Sigmoid colon (tissue), 7 donors: ENCODE results near the gene SSBP1. TPM values are rescaled to one million over a fixed set of nuclear protein-coding genes. Genes with fewer than 3 reads are reported as not detected.
"Not testable (repeated sequence)": the region's sequence is repeated elsewhere in the genome, so short reads cannot be mapped to it uniquely, and the experiment has no call there.

Source experiments
- DNase-seq: peaks from one replicate; pipeline ENCODE4 v3.0.0-alpha.2; 2019
- H3K27ac ChIP-seq, 4 donors: fragments of 200-600 bp; sonication (generic); one replicate each; pipeline ENCODE4 v1.5.1; 2016 to 2019; ENCODE audit warnings: mild to moderate bottlenecking in 1 of 4
- H3K27me3 ChIP-seq, 3 donors: fragments of 200-600 bp; sonication (generic); one replicate each; pipeline ENCODE4 v1.5.1; 2019; ENCODE audit warnings: mild to moderate bottlenecking in 1 of 3
- H3K36me3 ChIP-seq, 4 donors: fragments of 200-600 bp; sonication (generic); one replicate each; pipeline ENCODE4 v1.5.1; 2016 to 2019
- H3K4me1 ChIP-seq, 4 donors: fragments of 200-600 bp; sonication (generic); one replicate each; pipeline ENCODE4 v1.5.1; 2017 to 2019
- H3K4me3 ChIP-seq, 4 donors: fragments of 200-600 bp; sonication (generic); one replicate each; pipeline ENCODE4 v1.5.1; 2017 to 2019; ENCODE audit warnings: mild to moderate bottlenecking in 2 of 4, moderate library complexity in 1 of 4
- H3K9me3 ChIP-seq, 4 donors: fragments of 200-600 bp in 3 of 4; sonication (generic) in 3 of 4; one replicate each; pipeline versions ENCODE4 v1.5.1 to v1.6.1; 2013 to 2019
- EP300 ChIP-seq, 4 donors: sonication (generic); formaldehyde crosslinking; IDR thresholded peaks; one replicate each; pipeline ENCODE4 v1.6.1; 2017; ENCODE audit warnings: antibody characterized with exemption in 4 of 4
- POLR2A ChIP-seq, 2 donors: fragments of 450-650 bp; IDR thresholded peaks; one replicate each; pipeline ENCODE4 v1.6.1; 2016; ENCODE audit warnings: antibody characterized with exemption in 2 of 2, mild to moderate bottlenecking in 2 of 2, moderate library complexity in 2 of 2
- POLR2AphosphoS5 ChIP-seq, 4 donors: sonication (generic); formaldehyde crosslinking; IDR thresholded peaks; one replicate each; pipeline ENCODE4 v1.6.1; 2017; ENCODE audit warnings: antibody characterized with exemption in 4 of 4
- WGBS, 2 donors: extraction: QIAGEN DNeasy Blood & Tissue Kit; methylation state at CpG; one replicate each; pipeline ENCODE4 v1.1.7; 2013; 5-methylcytosine and 5-hydroxymethylcytosine counted together
- intact Hi-C: fragments of 100-400 bp; cut with DNase I; formaldehyde crosslinking; loops from one replicate; pipeline ENCODE4 v1.15.1; 2023
- polyA plus RNA-seq, 3 donors: library from polyadenylated mRNA; stranded (reverse); fragments of 200-250 nt; gene quantifications; one replicate each; pipeline ENCODE4 v1.2.3, GENCODE V29; 2013
- total RNA-seq, 4 donors: library from RNA; depleted of rRNA; stranded (reverse); fragments of >200 nt; gene quantifications; one replicate each; pipeline ENCODE4 v1.1.0, GENCODE V29; 2016
- TF ChIP-seq, protein P1 (sequence below), 4 experiments: fragments of 450-650 bp in 3 of 4; fragments of 200-600 bp in 1 of 4; IDR thresholded peaks; one replicate each; pipeline ENCODE4 v1.5.1; 2016 to 2019; ENCODE audit warnings: antibody characterized with exemption in 4 of 4, mild to moderate bottlenecking in 3 of 4, moderate library complexity in 2 of 4
- donor health status: healthy with polysubstance abuse.
- donor health status: Bipolar disorder and iron deficiency.
- donor health status: healthy.

The SSBP1 gene
- total and polyA plus RNA-seq, 7 donors, result 77.0 to 205 (median 137) TPM

DNA sequence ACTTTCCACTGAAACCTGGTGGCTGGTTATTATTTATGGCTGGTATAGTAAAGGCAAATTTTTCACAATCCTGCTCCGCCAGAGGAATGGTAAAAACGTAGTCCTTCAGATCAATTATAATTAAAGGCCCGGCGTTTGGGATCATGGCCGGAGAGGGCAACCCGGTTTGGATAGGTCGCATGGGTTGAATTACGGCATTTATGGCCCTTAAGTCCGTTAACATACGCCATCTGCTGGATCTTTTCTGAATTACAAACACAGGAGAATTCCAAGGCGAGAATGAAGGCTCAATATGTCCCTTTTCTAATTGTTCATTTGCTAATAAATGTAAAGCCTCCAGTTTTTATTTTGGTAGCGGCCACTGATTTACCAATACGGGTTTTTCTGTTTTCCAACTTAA lies 14.5 kb downstream of the SSBP1 start:
- intact Hi-C loops, result no loop called here
- peaks cover 19 to 79% (median 44%) of the 10 kb centered on the region in 4 donors for H3K36me3 ChIP-seq
- H3K27ac ChIP-seq, result no peak overlapping the region
- peaks cover 8 to 14% (median 11%) of the 10 kb centered on the region in 4 donors for H3K9me3 ChIP-seq
- H3K4me1 ChIP-seq, result no peaks in the 10 kb centered on the region
- DNase-seq, result no peak
- H3K4me3 ChIP-seq, result no peak overlapping the region
- no peaks in the 10 kb centered on the region for H3K27me3 ChIP-seq
- WGBS, 2 donors, result 98% methylated on average over 13 of the region's 13 CpGs
- TF ChIP-seq POLR2AphosphoS5 (IDR thresholded peaks at IDR 0.05), result no peak
- TF ChIP-seq POLR2A (IDR thresholded peaks at IDR 0.05), result no peak
- TF ChIP-seq, protein P1, sequence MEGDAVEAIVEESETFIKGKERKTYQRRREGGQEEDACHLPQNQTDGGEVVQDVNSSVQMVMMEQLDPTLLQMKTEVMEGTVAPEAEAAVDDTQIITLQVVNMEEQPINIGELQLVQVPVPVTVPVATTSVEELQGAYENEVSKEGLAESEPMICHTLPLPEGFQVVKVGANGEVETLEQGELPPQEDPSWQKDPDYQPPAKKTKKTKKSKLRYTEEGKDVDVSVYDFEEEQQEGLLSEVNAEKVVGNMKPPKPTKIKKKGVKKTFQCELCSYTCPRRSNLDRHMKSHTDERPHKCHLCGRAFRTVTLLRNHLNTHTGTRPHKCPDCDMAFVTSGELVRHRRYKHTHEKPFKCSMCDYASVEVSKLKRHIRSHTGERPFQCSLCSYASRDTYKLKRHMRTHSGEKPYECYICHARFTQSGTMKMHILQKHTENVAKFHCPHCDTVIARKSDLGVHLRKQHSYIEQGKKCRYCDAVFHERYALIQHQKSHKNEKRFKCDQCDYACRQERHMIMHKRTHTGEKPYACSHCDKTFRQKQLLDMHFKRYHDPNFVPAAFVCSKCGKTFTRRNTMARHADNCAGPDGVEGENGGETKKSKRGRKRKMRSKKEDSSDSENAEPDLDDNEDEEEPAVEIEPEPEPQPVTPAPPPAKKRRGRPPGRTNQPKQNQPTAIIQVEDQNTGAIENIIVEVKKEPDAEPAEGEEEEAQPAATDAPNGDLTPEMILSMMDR (IDR thresholded peaks at IDR 0.05), result peak in 1 of 4 experiments; percentile 21
- no peak for TF ChIP-seq EP300 (IDR thresholded peaks at IDR 0.05)

DNA sequence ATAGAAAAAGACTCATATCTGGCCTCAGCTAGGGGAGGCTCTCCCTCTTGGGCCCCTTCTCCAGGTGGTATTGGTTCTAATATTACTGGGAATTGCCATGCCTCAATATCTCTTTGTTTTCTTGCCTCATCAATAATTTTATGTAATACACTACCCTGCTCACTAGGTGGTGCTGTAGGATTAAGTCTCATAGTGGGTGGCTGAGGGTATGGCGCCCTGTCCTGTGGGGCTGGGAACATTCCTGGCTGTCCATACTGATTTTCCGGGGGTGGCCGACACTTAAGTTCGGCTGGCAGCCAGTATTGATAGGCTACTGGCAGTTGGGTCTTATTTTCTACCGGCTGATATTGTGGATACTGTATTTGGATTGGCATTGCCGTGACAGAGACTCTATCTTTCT lies 16.8 kb downstream of the SSBP1 start:
- H3K4me1 ChIP-seq, result no peaks in the 10 kb centered on the region
- peaks cover 19 to 77% (median 36%) of the 10 kb centered on the region in 4 donors for H3K36me3 ChIP-seq
- intact Hi-C loops, result no loop called here
- DNase-seq, result no peak
- H3K4me3 ChIP-seq, result no peak overlapping the region
- no peaks in the 10 kb centered on the region for H3K27me3 ChIP-seq
- H3K9me3 ChIP-seq, result peaks cover 8 to 14% (median 11%) of the 10 kb centered on the region in 4 donors
- TF ChIP-seq, protein P1 (IDR thresholded peaks at IDR 0.05), result peak in 1 of 4 experiments; percentile 26
- no peak for TF ChIP-seq POLR2A (IDR thresholded peaks at IDR 0.05)
- no peak overlapping the region for H3K27ac ChIP-seq
- 90 to 98% methylated on average over 6 of the region's 6 CpGs for WGBS, 2 donors

DNA sequence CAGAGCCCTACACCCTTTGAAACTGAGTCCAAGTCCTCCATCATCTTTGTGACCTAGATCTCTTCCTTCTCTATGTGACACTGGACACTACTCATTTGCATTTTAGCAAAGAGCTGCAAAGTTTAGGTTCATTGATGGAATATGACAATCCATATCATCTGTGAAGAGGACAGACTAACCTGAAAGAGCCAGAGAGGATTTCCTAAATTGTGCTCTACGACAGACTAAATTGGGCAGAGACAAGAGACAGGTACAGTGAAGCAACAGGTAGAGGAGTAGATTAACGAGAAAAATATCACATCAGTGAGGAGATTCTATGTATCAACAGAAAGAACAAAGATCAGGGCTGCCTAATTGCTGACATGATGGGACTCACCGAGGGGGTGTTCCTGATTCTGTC lies 25.6 kb downstream of the SSBP1 start, which contains the start of gene TAS2R3:
Gene TAS2R3 (plus strand): TSS at position 301 of the 400 bp plus-strand sequence. CDS start 62 bp downstream, at position 363.
- TF ChIP-seq POLR2AphosphoS5 (IDR thresholded peaks at IDR 0.05), result no peak
- TF ChIP-seq POLR2A (IDR thresholded peaks at IDR 0.05), result no peak
- TF ChIP-seq EP300 (IDR thresholded peaks at IDR 0.05), result no peak
- TF ChIP-seq, protein P1 (IDR thresholded peaks at IDR 0.05), result no peak
- H3K27me3 ChIP-seq, result no peaks in the 10 kb centered on the region
- intact Hi-C loops, result no loop called here
- peaks cover 0 to 52% (median 7%) of the 10 kb centered on the region in 4 donors for H3K36me3 ChIP-seq
- H3K27ac ChIP-seq, result no peak within 1 kb of the TSS
- no peak for DNase-seq
- H3K4me1 ChIP-seq, result no peaks in the 10 kb centered on the region
- H3K4me3 ChIP-seq, result no peak within 1 kb of the TSS
- WGBS, 2 donors, result 81 to 95% methylated on average over 3 of the region's 3 CpGs
- H3K9me3 ChIP-seq, result no peaks in the 10 kb centered on the region

DNA sequence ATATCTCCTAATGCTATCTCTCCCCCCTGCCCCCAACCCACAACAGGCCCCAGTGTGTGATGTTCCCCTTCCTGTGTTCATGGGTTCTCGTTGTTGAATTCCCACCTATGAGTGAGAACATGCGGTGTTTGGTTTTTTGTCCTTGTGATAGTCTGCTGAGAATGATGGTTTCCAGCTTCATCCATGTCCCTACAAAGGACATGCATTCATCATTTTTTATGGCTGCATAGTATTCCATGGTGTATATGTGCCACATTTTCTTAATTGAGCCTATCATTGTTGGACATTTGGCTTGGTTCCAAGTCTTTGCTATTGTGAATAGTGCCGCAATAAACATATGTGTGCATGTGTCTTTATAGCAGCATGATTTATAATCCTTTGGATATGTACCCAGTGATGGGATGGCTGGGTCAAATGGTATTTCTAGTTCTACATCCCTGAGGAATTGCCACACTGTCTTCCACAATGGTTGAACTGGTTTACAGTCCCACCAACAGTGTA lies 32.0 kb downstream of the SSBP1 start:
- 96 to 98% methylated on average over 3 of the region's 3 CpGs for WGBS, 2 donors
- DNase-seq, H3K4me3 ChIP-seq, intact Hi-C loops, H3K36me3 ChIP-seq, H3K27me3 ChIP-seq, H3K4me1 ChIP-seq, H3K27ac ChIP-seq, H3K9me3 ChIP-seq: not testable (repeated sequence)

DNA sequence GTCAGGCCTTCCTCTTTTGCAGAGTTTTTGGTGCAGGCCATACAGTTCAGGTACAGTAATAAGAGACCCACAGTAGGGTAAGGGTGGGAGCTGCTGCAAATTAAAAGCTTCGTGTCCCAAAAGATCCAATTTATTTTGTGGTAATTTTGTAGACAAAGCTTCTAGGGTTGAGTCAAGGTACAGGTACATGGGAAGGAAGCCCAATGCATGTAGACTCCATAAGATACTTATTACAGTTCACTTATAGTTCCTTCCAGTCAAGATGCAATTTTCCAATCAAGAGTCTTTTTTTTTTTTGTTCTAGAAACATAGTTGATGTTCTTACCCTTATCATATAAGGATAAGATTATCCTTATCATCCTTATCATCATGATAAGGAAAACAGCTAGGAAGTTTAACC lies 38.2 kb downstream of the SSBP1 start, which contains the start of gene TAS2R4:
Gene TAS2R4 (plus strand): TSS at position 301 of the 400 bp plus-strand sequence. CDS start 1,815 bp downstream, outside the sequence.
- DNase-seq, result no peak
- Histone ChIP-seq H3K9me3 (peaks cover 0 to 3% (median 0%) of the 10 kb centered on the region in 4 donors), H3K4me1 (no peaks in the 10 kb centered on the region), H3K4me3 (no peak within 1 kb of the TSS), H3K27me3 (no peaks in the 10 kb centered on the region), H3K36me3 (peaks cover 0 to 20% (median 2%) of the 10 kb centered on the region in 4 donors), H3K27ac (no peak within 1 kb of the TSS)
- 95 to 97% methylated on average over 1 of the region's 1 CpG for WGBS, 2 donors
- TF ChIP-seq POLR2A (IDR thresholded peaks at IDR 0.05), result no peak
- TF ChIP-seq POLR2AphosphoS5 (IDR thresholded peaks at IDR 0.05), result no peak
- no peak for TF ChIP-seq EP300 (IDR thresholded peaks at IDR 0.05)
- TF ChIP-seq, protein P1 (IDR thresholded peaks at IDR 0.05), result no peak
- intact Hi-C loops, result no loop called here
